Activated T-helper 2 cell treated with anti-CD3 and anti-CD28 coated beads, Interferon-gamma antibody, Interleukin-2, Interleukin-4, amounts not matched to agents 10 μg/mL and 5 μg/mL and 100 μg/mL, durations not matched to agents 14 hours and 24 hours and 36 hours (primary cell): ENCODE results near the gene MAPK1IP1L. TPM values are rescaled to one million over a fixed set of nuclear protein-coding genes. Genes with fewer than 3 reads are reported as not detected.
A peak's percentile ranks its signal among the peaks of the same experiment; 100 is the strongest.
"Not testable (repeated sequence)": the region's sequence is repeated elsewhere in the genome, so short reads cannot be mapped to it uniquely, and the experiment has no call there.

ENCODE experiments used
- DNase-seq: peaks from one replicate; pipeline ENCODE4 v3.0.0; 2021; ENCODE audit warnings: low spot score
- H3K27ac Mint-ChIP-seq: one replicate; pipeline ENCODE4 v1.8.0; 2021; ENCODE audit warnings: mixed read lengths
- H3K27me3 Mint-ChIP-seq: one replicate; pipeline ENCODE4 v1.8.0; 2021; ENCODE audit warnings: low read depth, mixed read lengths
- H3K36me3 Mint-ChIP-seq: one replicate; pipeline ENCODE4 v1.8.0; 2021; ENCODE audit warnings: low read depth, mixed read lengths
- H3K4me1 Mint-ChIP-seq: one replicate; pipeline ENCODE4 v1.8.0; 2021; ENCODE audit warnings: low read depth, mixed read lengths
- H3K4me3 Mint-ChIP-seq: one replicate; pipeline ENCODE4 v1.8.0; 2021; ENCODE audit warnings: low read depth, mild to moderate bottlenecking, moderate library complexity, mixed read lengths
- H3K9me3 Mint-ChIP-seq: one replicate; pipeline ENCODE4 v1.8.0; 2021; ENCODE audit warnings: mixed read lengths
- intact Hi-C: fragments of 100-400 bp; cut with micrococcal nuclease; formaldehyde crosslinking; loops from one replicate; pipeline ENCODE4 v1.15.1; 2023
- total RNA-seq: library from RNA; stranded (reverse); gene quantifications from 2 replicates; pipeline ENCODE4 v1.2.3, GENCODE V29; 2022

The MAPK1IP1L gene
- total RNA-seq, 1 donor from 2014 or later, result 148 TPM

- H3K9me3 Mint-ChIP-seq, result no peaks in the 10 kb centered on the region
- DNase-seq, result no peak
- peaks cover 12% of the 10 kb centered on the region for H3K4me1 Mint-ChIP-seq
- H3K27me3 Mint-ChIP-seq, result no peaks in the 10 kb centered on the region
- H3K27ac Mint-ChIP-seq, result no peak overlapping the region
- H3K36me3 Mint-ChIP-seq, result peaks cover 76% of the 10 kb centered on the region
- intact Hi-C loops, result no loop called here
- H3K4me3 Mint-ChIP-seq, result no peak overlapping the region
These were observed 11.3 kb downstream of the MAPK1IP1L start for GRCh38 chr14:55062517-55063351.

GRCh38 chr14:55064896-55065295, 13.4 kb downstream of the MAPK1IP1L start:
- H3K27ac Mint-ChIP-seq, H3K9me3 Mint-ChIP-seq, intact Hi-C loops, DNase-seq, H3K4me1 Mint-ChIP-seq, H3K4me3 Mint-ChIP-seq, H3K27me3 Mint-ChIP-seq: not testable (repeated sequence)
- peaks cover 73% of the 10 kb centered on the region for H3K36me3 Mint-ChIP-seq

- DNase-seq, result no peak
- H3K4me1 Mint-ChIP-seq, result peaks cover 5% of the 10 kb centered on the region
- no peak overlapping the region for H3K27ac Mint-ChIP-seq
- H3K4me3 Mint-ChIP-seq, result no peak overlapping the region
- no peaks in the 10 kb centered on the region for H3K27me3 Mint-ChIP-seq
- no peaks in the 10 kb centered on the region for H3K9me3 Mint-ChIP-seq
- H3K36me3 Mint-ChIP-seq, result peaks cover 70% of the 10 kb centered on the region
- intact Hi-C loops, result no loop called here
These were observed 14.0 kb downstream of the MAPK1IP1L start for GRCh38 chr14:55065411-55065810.

- Mint-ChIP-seq H3K4me1 (peaks cover 9% of the 10 kb centered on the region), H3K27ac (no peak overlapping the region), H3K4me3 (no peak overlapping the region), H3K27me3 (no peaks in the 10 kb centered on the region), H3K36me3 (peaks cover 69% of the 10 kb centered on the region), H3K9me3 (no peaks in the 10 kb centered on the region)
- DNase-seq, result no peak
- intact Hi-C loops, result no loop called here
These were observed 14.8 kb downstream of the MAPK1IP1L start for GRCh38 chr14:55066223-55066622.

GRCh38 chr14:55070981-55071411, 19.5 kb downstream of the MAPK1IP1L start:
- H3K9me3 Mint-ChIP-seq, result no peaks in the 10 kb centered on the region
- peaks cover 37% of the 10 kb centered on the region for H3K36me3 Mint-ChIP-seq
- no peaks in the 10 kb centered on the region for H3K27me3 Mint-ChIP-seq
- H3K27ac Mint-ChIP-seq, result no peak overlapping the region
- no peak for DNase-seq
- peaks cover 34% of the 10 kb centered on the region for H3K4me1 Mint-ChIP-seq
- H3K4me3 Mint-ChIP-seq, result no peak overlapping the region
- intact Hi-C loops, result no loop called here

- Mint-ChIP-seq H3K4me1 (peaks cover 31% of the 10 kb centered on the region), H3K9me3 (no peaks in the 10 kb centered on the region), H3K27ac (peak overlapping the region; percentile 65), H3K4me3 (no peak overlapping the region), H3K36me3 (peaks cover 31% of the 10 kb centered on the region), H3K27me3 (no peaks in the 10 kb centered on the region)
- DNase-seq, result no peak
- intact Hi-C loops, result no loop called here
These were observed 20.6 kb downstream of the MAPK1IP1L start for GRCh38 chr14:55071870-55072640.

GRCh38 chr14:55073856-55074255, 22.4 kb downstream of the MAPK1IP1L start:
- Mint-ChIP-seq H3K27ac (no peak overlapping the region), H3K36me3 (peaks cover 17% of the 10 kb centered on the region), H3K27me3 (no peaks in the 10 kb centered on the region), H3K4me3 (no peak overlapping the region), H3K9me3 (no peaks in the 10 kb centered on the region), H3K4me1 (peaks cover 31% of the 10 kb centered on the region)
- intact Hi-C loops, result no loop called here
- no peak for DNase-seq

- Mint-ChIP-seq H3K4me1 (peaks cover 31% of the 10 kb centered on the region), H3K36me3 (peaks cover 16% of the 10 kb centered on the region), H3K27me3 (no peaks in the 10 kb centered on the region), H3K4me3 (peak overlapping the region; percentile 30), H3K9me3 (no peaks in the 10 kb centered on the region), H3K27ac (peak overlapping the region; percentile 59)
- DNase-seq, result no peak
- intact Hi-C loops, result no loop called here
These were observed 23.2 kb downstream of the MAPK1IP1L start for GRCh38 chr14:55074662-55075061.

- Mint-ChIP-seq H3K4me3 (no peak overlapping the region), H3K36me3 (peaks cover 12% of the 10 kb centered on the region), H3K27ac (no peak overlapping the region), H3K27me3 (no peaks in the 10 kb centered on the region), H3K9me3 (no peaks in the 10 kb centered on the region), H3K4me1 (peaks cover 30% of the 10 kb centered on the region)
- intact Hi-C loops, result no loop called here
- no peak for DNase-seq
These were observed 24.3 kb downstream of the MAPK1IP1L start for GRCh38 chr14:55075628-55076175.

- DNase-seq, result no peak
- Mint-ChIP-seq H3K4me1 (peaks cover 15% of the 10 kb centered on the region), H3K36me3 (no peaks in the 10 kb centered on the region), H3K27ac (no peak overlapping the region), H3K4me3 (no peak overlapping the region), H3K9me3 (no peaks in the 10 kb centered on the region), H3K27me3 (no peaks in the 10 kb centered on the region)
- intact Hi-C loops, result no loop called here
These were observed 26.0 kb downstream of the MAPK1IP1L start for GRCh38 chr14:55077170-55078151.

GRCh38 chr14:55079961-55080360, 28.5 kb downstream of the MAPK1IP1L start:
- intact Hi-C loops, result not testable (repeated sequence)

GRCh38 chr14:55084401-55085059, 33.1 kb downstream of the MAPK1IP1L start:
- Mint-ChIP-seq H3K36me3 (no peaks in the 10 kb centered on the region), H3K4me3 (no peak overlapping the region), H3K27me3 (peaks cover 2% of the 10 kb centered on the region), H3K27ac (no peak overlapping the region), H3K4me1 (peaks cover 2% of the 10 kb centered on the region), H3K9me3 (no peaks in the 10 kb centered on the region)
- no peak for DNase-seq
- intact Hi-C loops, result no loop called here

More at GRCh38 chr14:55079961-55080360, 28.5 kb downstream of the MAPK1IP1L start:
- DNase-seq, H3K4me3 Mint-ChIP-seq, H3K27me3 Mint-ChIP-seq, H3K36me3 Mint-ChIP-seq, H3K27ac Mint-ChIP-seq, H3K4me1 Mint-ChIP-seq, H3K9me3 Mint-ChIP-seq: not testable (repeated sequence)
